HG03432 (cell line): Measurements from ENCODE around the gene LHFPL6.
"Not testable (repeated sequence)": the region's sequence is repeated elsewhere in the genome, so short reads cannot be mapped to it uniquely, and the experiment has no call there.

Experiments used
- ATAC-seq: cut with Tn5 transposase; IDR thresholded peaks from one replicate; pipeline ENCODE4 v1.9.1; 2021; ENCODE audit warnings: mild to moderate bottlenecking, moderate library complexity; ENCODE audit not compliant: unreplicated experiment

LHFPL6 gene

DNA sequence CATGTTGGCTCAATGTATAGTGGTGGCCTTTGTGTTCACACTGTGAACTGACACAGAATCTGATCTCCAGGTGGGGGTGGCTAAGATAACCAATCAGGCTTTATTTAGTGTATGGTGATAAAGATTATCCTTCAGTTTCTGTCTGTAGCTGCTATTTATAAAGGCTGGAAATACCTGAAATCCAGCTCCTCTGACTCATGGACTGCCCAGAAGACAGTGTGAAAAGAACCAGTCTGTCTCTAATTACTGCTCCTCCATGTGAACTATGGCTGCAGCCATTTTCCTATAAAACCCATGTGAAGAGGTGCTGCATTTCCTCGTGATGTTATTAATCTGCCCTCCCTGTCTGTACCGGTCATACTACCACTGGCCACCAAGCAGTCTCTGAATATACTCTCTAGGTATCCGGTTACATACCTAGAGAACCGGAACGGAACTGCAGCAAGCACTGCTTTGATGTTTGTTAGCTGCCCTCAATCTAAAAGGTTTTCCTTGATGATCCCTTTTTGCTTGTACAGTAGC lies 238.0 kb downstream of the LHFPL6 start:
- peak; percentile 43 for ATAC-seq

- ATAC-seq = no peak
These were observed 239.6 kb downstream of the LHFPL6 start for GRCh38 chr13:39363382-39363772.

DNA sequence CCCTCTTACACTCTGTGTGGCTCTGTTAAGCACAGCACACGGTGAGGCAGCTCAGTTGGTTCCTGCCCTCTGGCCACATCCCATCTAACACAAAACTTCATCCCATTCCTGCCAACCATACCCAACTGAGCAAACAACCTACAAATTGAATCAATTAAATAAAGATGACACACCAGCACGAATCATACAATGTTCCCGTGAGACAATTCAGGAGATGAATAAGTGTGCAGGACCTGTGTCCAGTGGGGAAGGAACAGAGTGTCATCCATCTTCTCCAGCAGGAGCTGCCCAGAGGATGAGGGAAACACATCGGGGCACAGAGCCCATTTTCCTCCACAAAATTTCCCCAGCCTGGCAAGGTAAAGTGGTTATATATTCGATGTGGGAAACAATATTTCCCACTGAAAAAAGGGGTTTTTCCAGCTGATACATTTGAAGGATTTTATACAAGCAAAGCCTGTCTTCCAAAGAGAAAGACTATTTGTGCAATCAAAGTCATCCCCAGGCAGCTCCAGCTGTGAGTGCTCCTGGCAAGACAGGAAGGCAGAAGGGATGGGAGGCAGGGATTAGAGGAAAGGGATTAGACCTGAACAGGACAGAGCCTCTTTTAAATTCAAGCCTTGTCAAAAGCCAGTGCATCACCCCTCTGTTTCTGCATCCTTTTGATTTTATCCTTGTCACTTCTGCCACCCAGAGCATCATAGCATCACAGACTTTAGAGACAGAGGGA lies 240.2 kb downstream of the LHFPL6 start:
- ATAC-seq = no peak

- ATAC-seq = no peak
These were observed 249.0 kb downstream of the LHFPL6 start for GRCh38 chr13:39353988-39354387.

DNA sequence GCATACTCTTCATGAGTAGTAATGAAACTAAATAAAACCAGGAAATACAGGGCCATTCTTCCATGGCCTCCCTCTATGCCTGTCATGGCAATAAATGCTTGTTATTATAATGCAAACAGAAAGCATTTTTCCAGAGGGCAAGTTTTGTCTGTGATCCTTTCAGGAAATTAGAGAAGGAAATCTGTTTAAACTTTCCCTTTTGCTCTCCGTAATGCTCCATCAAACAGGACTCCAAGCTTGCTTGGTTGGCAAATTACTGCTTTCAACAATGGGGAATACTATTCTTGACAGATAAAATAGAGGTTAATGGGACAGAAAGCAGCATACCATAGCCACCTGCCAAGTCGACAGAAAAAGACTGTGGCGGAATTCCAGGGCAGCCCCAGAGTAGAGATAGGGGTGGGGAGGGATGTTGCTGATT lies 252.5 kb downstream of the LHFPL6 start:
- ATAC-seq = no peak

DNA sequence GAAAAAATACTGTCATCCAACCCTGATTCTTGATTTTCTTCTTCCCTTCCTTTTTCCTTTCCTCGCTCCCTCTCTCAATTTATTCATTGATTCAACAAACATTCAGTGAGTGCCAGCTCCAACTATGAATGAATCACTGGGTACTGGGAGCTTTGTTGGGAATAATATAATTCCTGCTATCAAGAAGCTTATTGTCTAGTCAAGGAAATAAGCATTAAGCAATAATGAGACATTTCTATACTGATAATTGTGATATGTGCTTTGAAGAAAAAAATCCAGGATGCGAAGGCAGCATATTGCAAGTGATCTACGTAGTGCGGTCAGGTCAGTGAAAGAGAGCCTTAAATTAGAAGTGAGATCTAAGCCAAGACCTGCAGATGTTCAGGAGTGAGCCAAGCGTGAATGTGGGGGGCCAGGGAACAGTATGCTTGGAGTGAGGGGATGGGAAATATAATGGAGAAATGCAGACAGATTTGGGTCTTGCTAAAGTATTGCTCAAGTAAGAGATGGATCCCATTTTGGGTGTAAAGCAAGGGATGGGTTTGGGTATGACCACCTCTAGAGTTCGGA lies 253.5 kb downstream of the LHFPL6 start:
- ATAC-seq = no peak

GRCh38 chr13:39347926-39348901 lies 254.8 kb downstream of the LHFPL6 start:
- peak; percentile 54 for ATAC-seq

DNA sequence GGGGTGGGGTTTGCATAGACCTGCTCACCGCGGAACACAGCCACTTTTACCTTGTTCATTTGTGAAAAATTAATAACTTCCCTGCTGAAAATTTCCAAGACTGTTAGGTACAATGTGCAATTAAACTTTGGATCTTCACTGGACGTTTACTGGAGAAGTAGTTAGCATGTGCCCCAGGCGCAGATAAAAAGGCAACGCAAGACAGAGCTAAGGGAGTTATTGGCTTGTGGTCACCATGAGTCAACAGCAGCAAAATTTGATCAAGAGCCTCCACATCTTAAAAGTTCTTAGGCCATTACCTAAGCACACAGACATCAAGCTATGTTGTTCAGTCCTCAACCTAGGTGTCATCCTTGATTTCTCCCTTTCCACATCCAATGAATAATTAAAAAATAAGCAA lies 257.0 kb downstream of the LHFPL6 start:
- ATAC-seq = no peak

DNA sequence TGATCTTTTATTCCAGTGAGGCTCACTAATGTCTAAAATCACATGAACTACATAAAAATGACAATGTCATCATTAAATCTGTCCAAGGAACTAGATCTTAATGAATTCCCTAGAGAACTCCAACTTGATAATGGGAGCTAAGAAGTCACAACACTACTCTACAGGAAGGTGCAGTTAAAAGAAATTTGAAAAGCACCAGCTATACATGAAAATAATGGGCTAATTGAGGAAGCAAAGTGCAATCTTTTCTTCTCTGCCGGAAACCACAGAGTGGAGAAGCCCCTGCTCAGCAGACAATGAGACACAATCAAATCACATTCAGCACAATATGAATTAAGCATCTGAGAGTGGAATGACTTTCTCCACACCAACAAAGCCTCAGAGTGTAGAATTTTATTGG lies 261.7 kb downstream of the LHFPL6 start:
- no peak for ATAC-seq

GRCh38 chr13:39338114-39338513 lies 264.9 kb downstream of the LHFPL6 start:
- not testable (repeated sequence) for ATAC-seq

- no peak for ATAC-seq
These were observed 266.1 kb downstream of the LHFPL6 start for GRCh38 chr13:39336937-39337336.

- no peak for ATAC-seq
These were observed 266.8 kb downstream of the LHFPL6 start for GRCh38 chr13:39336207-39336606.

GRCh38 chr13:39335721-39336120 lies 267.3 kb downstream of the LHFPL6 start:
- no peak for ATAC-seq

DNA sequence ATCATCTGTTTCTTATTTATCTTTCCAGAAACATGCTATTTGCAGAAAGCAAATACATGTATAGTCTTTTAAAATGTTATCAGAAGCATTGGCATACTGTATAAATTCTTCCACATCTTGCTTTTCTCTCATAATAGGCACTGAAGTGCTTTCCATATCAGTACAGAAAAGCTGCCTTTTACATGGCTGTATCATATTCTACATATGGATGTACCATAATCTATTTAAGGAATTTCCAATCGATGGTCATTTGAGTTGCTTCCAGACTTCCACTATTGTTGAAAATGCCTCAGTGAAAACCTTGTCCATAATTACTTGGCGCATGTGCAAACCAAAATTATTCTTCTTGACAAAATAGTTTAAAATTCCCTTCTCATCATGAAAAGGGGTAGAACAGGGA lies 272.5 kb downstream of the LHFPL6 start:
- no peak for ATAC-seq

DNA sequence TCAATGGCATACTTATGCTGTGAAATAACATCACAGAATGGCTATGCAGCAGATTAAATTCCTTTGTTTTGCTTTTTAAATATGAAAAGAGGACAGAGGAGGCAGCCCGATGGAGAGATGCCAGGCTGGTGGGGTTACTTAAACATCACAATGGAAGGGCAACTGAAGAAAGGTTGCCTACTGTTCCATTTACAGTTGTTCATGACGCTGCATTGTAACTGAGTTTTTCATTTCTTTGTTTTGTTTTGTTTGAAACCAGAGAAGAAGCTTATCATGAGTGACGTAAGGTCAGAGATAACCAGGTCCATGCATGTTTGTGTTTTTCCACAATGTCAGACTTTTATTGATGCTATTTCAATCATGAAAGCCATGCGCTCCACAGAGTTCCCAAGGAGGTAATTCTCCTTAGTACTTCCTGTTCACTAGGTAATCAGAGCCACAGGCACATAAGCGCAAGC lies 273.8 kb downstream of the LHFPL6 start:
- no peak for ATAC-seq

- no peak for ATAC-seq
These were observed 275.9 kb downstream of the LHFPL6 start for GRCh38 chr13:39327172-39327479.

DNA sequence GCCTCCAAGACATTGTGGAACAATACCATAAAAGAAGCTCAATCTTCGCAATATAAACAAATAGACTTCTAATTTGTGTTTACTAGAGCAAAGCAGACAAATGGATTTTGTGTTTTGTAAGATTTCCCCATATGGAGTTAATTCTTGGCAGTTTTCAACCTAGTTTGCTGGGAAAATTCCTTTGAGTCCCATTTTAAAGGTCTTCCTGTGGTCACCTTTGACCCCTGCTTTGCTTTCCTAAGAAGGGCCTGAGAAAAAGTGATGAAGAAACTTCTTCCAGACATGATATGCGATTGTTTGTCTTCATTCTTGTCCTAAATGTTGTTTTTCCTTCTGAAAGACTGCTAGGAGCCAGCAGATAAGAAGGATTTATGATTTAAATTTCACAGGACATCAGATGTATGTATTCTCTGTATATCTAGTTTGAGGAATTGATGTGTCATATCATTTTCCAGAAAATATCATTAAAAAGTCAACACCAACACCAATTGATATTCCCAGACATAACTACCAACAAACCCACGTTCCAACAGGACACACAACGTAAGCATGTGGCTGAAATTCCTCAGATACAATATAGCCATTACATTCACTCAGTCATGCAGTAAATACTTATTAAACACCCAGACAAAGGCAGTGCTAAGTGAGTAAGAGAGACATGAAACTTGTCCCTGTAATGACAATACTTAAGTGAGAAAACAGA lies 276.4 kb downstream of the LHFPL6 start:
- ATAC-seq = no peak

DNA sequence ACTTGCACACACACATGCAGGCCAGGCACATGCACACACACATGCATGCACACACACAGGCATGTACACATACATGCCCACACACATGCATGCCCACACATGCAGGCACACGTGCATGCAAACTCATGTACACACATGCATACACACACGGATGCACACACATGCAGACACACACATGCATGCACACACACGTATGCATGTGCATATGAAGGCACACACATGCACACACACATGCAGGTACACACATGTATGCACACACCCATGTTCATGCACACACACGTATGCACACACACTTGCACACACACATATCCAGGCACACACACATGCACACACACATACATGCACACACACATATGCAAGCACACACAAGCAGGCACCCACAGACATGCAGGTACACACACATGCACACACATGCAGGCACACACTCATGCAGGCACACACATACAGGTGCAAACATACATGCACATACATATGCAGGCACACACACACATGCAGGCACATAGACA lies 278.1 kb downstream of the LHFPL6 start:
- ATAC-seq = no peak

DNA sequence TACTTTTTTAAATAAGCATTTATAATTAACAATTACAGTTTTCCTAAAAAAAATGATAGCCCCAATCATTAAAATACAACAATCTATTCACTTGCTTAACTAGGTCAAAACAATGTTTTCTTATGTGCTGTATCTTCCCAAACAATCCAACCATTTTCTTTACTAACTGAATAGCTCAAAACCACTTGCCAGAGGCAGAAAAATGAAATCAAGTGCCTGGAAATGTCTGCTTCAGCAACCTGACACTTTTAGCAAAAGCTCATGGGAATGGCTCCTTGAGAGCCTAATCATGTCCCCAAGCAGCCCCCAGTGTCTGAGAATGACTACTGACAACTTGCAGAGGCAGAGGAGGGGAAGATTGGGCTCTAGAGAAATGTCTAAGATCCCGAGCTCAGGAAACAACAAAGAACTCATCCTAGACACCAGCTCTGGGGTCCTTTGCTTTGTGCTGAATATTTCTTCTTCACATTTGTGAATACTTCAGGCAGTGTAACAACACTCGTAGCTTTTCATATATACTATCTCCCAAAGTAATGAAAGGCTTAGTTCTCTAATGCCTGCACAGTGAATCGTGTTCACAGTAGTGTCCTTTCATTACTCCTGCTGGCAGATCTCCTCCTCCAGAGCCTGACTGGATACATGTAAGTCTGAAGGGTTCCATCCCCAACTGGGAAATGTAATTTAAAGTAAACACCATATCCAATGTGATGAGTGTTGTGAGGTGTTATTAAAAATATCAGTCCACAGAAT lies 280.0 kb downstream of the LHFPL6 start:
- ATAC-seq = no peak

- no peak for ATAC-seq
These were observed 281.4 kb downstream of the LHFPL6 start for GRCh38 chr13:39321574-39321973.
